BLaER1 (cell line): Measurements from ENCODE around the gene ZNF74.
A peak's percentile ranks its signal among the peaks of the same experiment; 100 is the strongest.

ENCODE experiments used
- H3K27ac ChIP-seq: shearing (Covaris generic); formaldehyde crosslinking; 2 replicates; pipeline ENCODE4 v1.8.1; 2022
- H3K27me3 ChIP-seq: shearing (Covaris generic); formaldehyde crosslinking; 2 replicates; pipeline ENCODE4 v1.8.1; 2022
- H3K36me3 ChIP-seq: shearing (Covaris generic); formaldehyde crosslinking; 2 replicates; pipeline ENCODE4 v1.8.1; 2022
- H3K4me1 ChIP-seq: shearing (Covaris generic); formaldehyde crosslinking; 2 replicates; pipeline ENCODE4 v1.8.1; 2022
- H3K4me2 ChIP-seq: shearing (Covaris generic); formaldehyde crosslinking; 2 replicates; pipeline ENCODE4 v1.8.1; 2022
- H3K4me3 ChIP-seq: shearing (Covaris generic); formaldehyde crosslinking; 2 replicates; pipeline ENCODE4 v1.8.1; 2022
- H3K9ac ChIP-seq: shearing (Covaris generic); formaldehyde crosslinking; 2 replicates; pipeline ENCODE4 v1.8.1; 2022
- H3K9me3 ChIP-seq: shearing (Covaris generic); formaldehyde crosslinking; 2 replicates; pipeline ENCODE4 v1.8.1; 2022
- H4K20me1 ChIP-seq: shearing (Covaris generic); formaldehyde crosslinking; 2 replicates; pipeline ENCODE4 v1.8.1; 2022
- Cebpa-rat ChIP-seq: shearing (Covaris generic); IDR thresholded peaks from 2 replicates; pipeline ENCODE4 v1.8.1; 2022

ZNF74 gene

GRCh38 chr22:20392983-20393704 is 807 bp upstream of the ZNF74 start:
- Histone ChIP-seq H3K4me3 (peak overlapping the region; percentile 87), H3K9me3 (peaks cover 7% of the 10 kb centered on the region), H3K27ac (peak overlapping the region; percentile 91), H3K4me2 (peak overlapping the region; percentile 98), H3K36me3 (no peaks in the 10 kb centered on the region), H3K9ac (peak overlapping the region; percentile 93), H3K4me1 (peaks cover 38% of the 10 kb centered on the region), H3K27me3 (no peaks in the 10 kb centered on the region), H4K20me1 (peaks cover 38% of the 10 kb centered on the region)
- no peak for TF ChIP-seq Cebpa-rat

GRCh38 chr22:20395181-20395906 is 1.4 kb downstream of the ZNF74 start:
- no peak for TF ChIP-seq Cebpa-rat
- H3K27me3 ChIP-seq, result no peaks in the 10 kb centered on the region
- H4K20me1 ChIP-seq, result peaks cover 60% of the 10 kb centered on the region
- H3K36me3 ChIP-seq, result peaks cover 3% of the 10 kb centered on the region; the same call in 1 of the 2 replicates
- no peaks in the 10 kb centered on the region for H3K9me3 ChIP-seq
- H3K27ac ChIP-seq, result no peak overlapping the region
- peak overlapping the region; percentile 93 for H3K9ac ChIP-seq
- peak overlapping the region; percentile 87 for H3K4me3 ChIP-seq
- H3K4me2 ChIP-seq, result peak overlapping the region; percentile 98
- H3K4me1 ChIP-seq, result peaks cover 45% of the 10 kb centered on the region

GRCh38 chr22:20395907-20396287 is 1.9 kb downstream of the ZNF74 start:
- H3K9me3 ChIP-seq, result no peaks in the 10 kb centered on the region
- H3K9ac ChIP-seq, result peak overlapping the region; percentile 93
- peak overlapping the region; percentile 87 for H3K4me3 ChIP-seq
- peaks cover 65% of the 10 kb centered on the region for H4K20me1 ChIP-seq
- peak overlapping the region; percentile 98 for H3K4me2 ChIP-seq
- TF ChIP-seq Cebpa-rat, result no peak
- H3K4me1 ChIP-seq, result peaks cover 51% of the 10 kb centered on the region
- no peak overlapping the region for H3K27ac ChIP-seq
- peaks cover 8% of the 10 kb centered on the region; the same call in 1 of the 2 replicates for H3K36me3 ChIP-seq
- no peaks in the 10 kb centered on the region for H3K27me3 ChIP-seq

GRCh38 chr22:20396639-20397038 is 2.7 kb downstream of the ZNF74 start:
- H3K4me1 ChIP-seq, result peaks cover 56% of the 10 kb centered on the region
- peaks cover 72% of the 10 kb centered on the region for H4K20me1 ChIP-seq
- TF ChIP-seq Cebpa-rat, result no peak
- H3K27ac ChIP-seq, result no peak overlapping the region
- no peak overlapping the region for H3K9ac ChIP-seq
- H3K9me3 ChIP-seq, result no peaks in the 10 kb centered on the region
- no peaks in the 10 kb centered on the region for H3K27me3 ChIP-seq
- H3K4me2 ChIP-seq, result peak overlapping the region; percentile 98
- H3K36me3 ChIP-seq, result peaks cover 16% of the 10 kb centered on the region; the same call in 1 of the 2 replicates
- H3K4me3 ChIP-seq, result no peak overlapping the region

- Histone ChIP-seq H3K9ac (no peak overlapping the region), H4K20me1 (peaks cover 72% of the 10 kb centered on the region), H3K4me1 (peaks cover 56% of the 10 kb centered on the region), H3K36me3 (peaks cover 24% of the 10 kb centered on the region; the same call in 1 of the 2 replicates), H3K9me3 (no peaks in the 10 kb centered on the region), H3K4me2 (peak overlapping the region; percentile 98), H3K4me3 (no peak overlapping the region), H3K27ac (no peak overlapping the region), H3K27me3 (no peaks in the 10 kb centered on the region)
- no peak for TF ChIP-seq Cebpa-rat
These were observed 3.5 kb downstream of the ZNF74 start for GRCh38 chr22:20397498-20397897.

GRCh38 chr22:20398420-20398819 is 4.5 kb downstream of the ZNF74 start:
- no peak for TF ChIP-seq Cebpa-rat
- Histone ChIP-seq H3K27ac (no peak overlapping the region), H3K4me2 (no peak overlapping the region), H3K9ac (no peak overlapping the region), H3K36me3 (peaks cover 33% of the 10 kb centered on the region), H3K4me3 (no peak overlapping the region), H3K27me3 (no peaks in the 10 kb centered on the region), H3K4me1 (peaks cover 51% of the 10 kb centered on the region), H4K20me1 (peaks cover 78% of the 10 kb centered on the region), H3K9me3 (no peaks in the 10 kb centered on the region)

GRCh38 chr22:20399866-20400605 is 6.1 kb downstream of the ZNF74 start:
- Histone ChIP-seq H3K27me3 (no peaks in the 10 kb centered on the region), H3K36me3 (peaks cover 50% of the 10 kb centered on the region), H3K4me1 (peaks cover 44% of the 10 kb centered on the region), H3K9ac (0 out of 2 replicates have a peak overlapping the region, but pooled peaks have one; percentile 11), H3K9me3 (no peaks in the 10 kb centered on the region), H4K20me1 (peaks cover 85% of the 10 kb centered on the region), H3K4me3 (no peak overlapping the region), H3K4me2 (peak overlapping the region; percentile 52; the same call in 1 of the 2 replicates), H3K27ac (no peak overlapping the region)
- TF ChIP-seq Cebpa-rat, result no peak

GRCh38 chr22:20400606-20401375 is 6.8 kb downstream of the ZNF74 start:
- H3K4me3 ChIP-seq, result no peak overlapping the region
- peaks cover 85% of the 10 kb centered on the region for H4K20me1 ChIP-seq
- peak overlapping the region; percentile 11; the same call in 1 of the 2 replicates for H3K9ac ChIP-seq
- H3K4me1 ChIP-seq, result peaks cover 44% of the 10 kb centered on the region
- no peak overlapping the region for H3K27ac ChIP-seq
- TF ChIP-seq Cebpa-rat, result no peak
- peaks cover 57% of the 10 kb centered on the region for H3K36me3 ChIP-seq
- no peaks in the 10 kb centered on the region for H3K9me3 ChIP-seq
- H3K4me2 ChIP-seq, result peak overlapping the region; percentile 52
- no peaks in the 10 kb centered on the region for H3K27me3 ChIP-seq

- no peaks in the 10 kb centered on the region for H3K9me3 ChIP-seq
- H3K4me2 ChIP-seq, result peak overlapping the region; percentile 52
- no peak overlapping the region for H3K9ac ChIP-seq
- TF ChIP-seq Cebpa-rat, result no peak
- peaks cover 64% of the 10 kb centered on the region for H3K36me3 ChIP-seq
- no peak overlapping the region for H3K27ac ChIP-seq
- H4K20me1 ChIP-seq, result peaks cover 85% of the 10 kb centered on the region
- no peak overlapping the region for H3K4me3 ChIP-seq
- H3K4me1 ChIP-seq, result peaks cover 44% of the 10 kb centered on the region
- no peaks in the 10 kb centered on the region for H3K27me3 ChIP-seq
These were observed 7.5 kb downstream of the ZNF74 start for GRCh38 chr22:20401376-20402014.
